SH-SY5Y (cell line): ENCODE data around the gene CHST11.

Experiments used
- GATA2 ChIP-seq: IDR thresholded peaks from 2 replicates; pipeline ENCODE4 v1.6.1; 2011; ENCODE audit warnings: mild to moderate bottlenecking, low read depth, low read length
- GATA3 ChIP-seq: IDR thresholded peaks from 2 replicates; pipeline ENCODE4 v1.6.1; 2011; ENCODE audit warnings: low read depth, mild to moderate bottlenecking, low read length, moderate library complexity

- TF ChIP-seq GATA3 (no peak), GATA2 (no peak)
Measured at GRCh38 chr12:104468371-104468770, 11.6 kb downstream of the CHST11 start.
